ENCODE measurements around the gene CCDC9. TPM values are rescaled to one million over a fixed set of nuclear protein-coding genes. Genes with fewer than 3 reads are reported as not detected.
A peak's percentile ranks its signal among the peaks of the same experiment; 100 is the strongest.

The CCDC9 gene
- total and polyA plus RNA-seq, 5 donors, result 18.1 to 27.8 (median 24.3) TPM

GRCh38 chr19:47226426-47227351 is 29.6 kb upstream of the CCDC9 start:
- WGBS, result 5% methylated on average over 56 of the region's 56 CpGs
- Histone ChIP-seq H3K27me3 (ENCODE audit: control insufficient read depth, insufficient read depth) (no peaks in the 10 kb centered on the region), H3K9me3 (ENCODE audit: control insufficient read depth, low read length) (no peaks in the 10 kb centered on the region), H3K4me3 (ENCODE audit: low read length) (peak overlapping the region; percentile 71), H3K27ac (ENCODE audit: low read length) (peak overlapping the region; percentile 95), H3K4me1 (ENCODE audit: control insufficient read depth, insufficient read depth, low read length) (peaks cover 8% of the 10 kb centered on the region)
- DNase-seq, result peak; percentile 90 to 94 (median 93)
- ATAC-seq, result peak; percentile 73 to 80
- intact Hi-C loops (cut with DNase I), result no loop called here

GRCh38 chr19:47227352-47228167 is 28.8 kb upstream of the CCDC9 start:
- intact Hi-C loops (cut with DNase I), result no loop called here
- Histone ChIP-seq H3K9me3 (ENCODE audit: control insufficient read depth, low read length) (no peaks in the 10 kb centered on the region), H3K27me3 (ENCODE audit: control insufficient read depth, insufficient read depth) (no peaks in the 10 kb centered on the region), H3K27ac (ENCODE audit: low read length) (peak overlapping the region; percentile 95), H3K4me3 (ENCODE audit: low read length) (peak overlapping the region; percentile 55), H3K4me1 (ENCODE audit: control insufficient read depth, insufficient read depth, low read length) (peaks cover 8% of the 10 kb centered on the region)
- peak; percentile 71 to 74 for ATAC-seq
- WGBS, result 1% methylated on average over 27 of the region's 27 CpGs
- peak; percentile 93 to 96 (median 95) for DNase-seq

- ATAC-seq, result peak in 1 of 2 donors; percentile 0
- no peaks in the 10 kb centered on the region for H3K27me3 ChIP-seq (ENCODE audit: control insufficient read depth, insufficient read depth)
- peaks cover 8% of the 10 kb centered on the region for H3K4me1 ChIP-seq (ENCODE audit: control insufficient read depth, insufficient read depth, low read length)
- peak in 2 of 3 donors; percentile 64 to 80 for DNase-seq
- H3K9me3 ChIP-seq (ENCODE audit: control insufficient read depth, low read length), result no peaks in the 10 kb centered on the region
- peak overlapping the region; percentile 55 for H3K4me3 ChIP-seq (ENCODE audit: low read length)
- intact Hi-C loops (cut with DNase I), result no loop called here
- H3K27ac ChIP-seq (ENCODE audit: low read length), result peak overlapping the region; percentile 95
- WGBS, result 3% methylated on average over 49 of the region's 50 CpGs
Observed at GRCh38 chr19:47228168-47228936, 28.0 kb upstream of the CCDC9 start.

- 15% methylated on average over 10 of the region's 10 CpGs for WGBS
- no peaks in the 10 kb centered on the region for H3K27me3 ChIP-seq (ENCODE audit: control insufficient read depth, insufficient read depth)
- DNase-seq, result no peak
- H3K4me1 ChIP-seq (ENCODE audit: control insufficient read depth, insufficient read depth, low read length), result peaks cover 8% of the 10 kb centered on the region
- no peak overlapping the region for H3K4me3 ChIP-seq (ENCODE audit: low read length)
- H3K9me3 ChIP-seq (ENCODE audit: control insufficient read depth, low read length), result no peaks in the 10 kb centered on the region
- peak overlapping the region; percentile 95 for H3K27ac ChIP-seq (ENCODE audit: low read length)
- no peak for ATAC-seq
- intact Hi-C loops (cut with DNase I), result no loop called here
Observed at GRCh38 chr19:47228937-47229675, 27.2 kb upstream of the CCDC9 start.

- intact Hi-C loops (cut with DNase I), result no loop called here
- Histone ChIP-seq H3K4me3 (ENCODE audit: low read length) (peak overlapping the region; percentile 89), H3K9me3 (ENCODE audit: control insufficient read depth, low read length) (no peaks in the 10 kb centered on the region), H3K27me3 (ENCODE audit: control insufficient read depth, insufficient read depth) (no peaks in the 10 kb centered on the region), H3K27ac (ENCODE audit: low read length) (peak overlapping the region; percentile 32), H3K4me1 (ENCODE audit: control insufficient read depth, insufficient read depth, low read length) (peaks cover 8% of the 10 kb centered on the region)
- no peak for ATAC-seq
- DNase-seq, result no peak
- 7% methylated on average over 9 of the region's 9 CpGs for WGBS
Observed at GRCh38 chr19:47229676-47230053, 26.7 kb upstream of the CCDC9 start.

GRCh38 chr19:47230054-47230920 is 26.0 kb upstream of the CCDC9 start:
- no peak for ATAC-seq
- Histone ChIP-seq H3K9me3 (ENCODE audit: control insufficient read depth, low read length) (no peaks in the 10 kb centered on the region), H3K4me3 (ENCODE audit: low read length) (peak overlapping the region; percentile 89), H3K27ac (ENCODE audit: low read length) (peak overlapping the region; percentile 32), H3K27me3 (ENCODE audit: control insufficient read depth, insufficient read depth) (no peaks in the 10 kb centered on the region), H3K4me1 (ENCODE audit: control insufficient read depth, insufficient read depth, low read length) (peaks cover 8% of the 10 kb centered on the region)
- intact Hi-C loops (cut with DNase I), result no loop called here
- 1% methylated on average over 83 of the region's 84 CpGs for WGBS
- peak; percentile 68 to 90 (median 88) for DNase-seq

- ATAC-seq, result no peak
- no peak for DNase-seq
- Histone ChIP-seq H3K27ac (ENCODE audit: low read length) (peak within 1 kb of the TSS; percentile 68), H3K27me3 (ENCODE audit: control insufficient read depth, insufficient read depth) (no peaks in the 10 kb centered on the region), H3K4me3 (ENCODE audit: low read length) (peak within 1 kb of the TSS; percentile 89), H3K9me3 (ENCODE audit: control insufficient read depth, low read length) (no peaks in the 10 kb centered on the region), H3K4me1 (ENCODE audit: control insufficient read depth, insufficient read depth, low read length) (peaks cover 6% of the 10 kb centered on the region)
- 0% methylated on average over 43 of the region's 43 CpGs for WGBS
- intact Hi-C loops (cut with DNase I), result no loop called here
Observed at GRCh38 chr19:47230921-47231214, 25.5 kb upstream of the CCDC9 start, which contains the start of gene BBC3. Gene BBC3 (minus strand): TSS chr19:47231199. CDS start chr19:47228431, 2,768 bp downstream.

- Histone ChIP-seq H3K27ac (ENCODE audit: low read length) (peak overlapping the region; percentile 68), H3K27me3 (ENCODE audit: control insufficient read depth, insufficient read depth) (no peaks in the 10 kb centered on the region), H3K4me1 (ENCODE audit: control insufficient read depth, insufficient read depth, low read length) (peaks cover 6% of the 10 kb centered on the region), H3K9me3 (ENCODE audit: control insufficient read depth, low read length) (no peaks in the 10 kb centered on the region), H3K4me3 (ENCODE audit: low read length) (peak overlapping the region; percentile 89)
- ATAC-seq (peak; percentile 47 to 56), DNase-seq (peak; percentile 89 to 97 (median 96))
- intact Hi-C loops (cut with DNase I), result no loop called here
- 8% methylated on average over 43 of the region's 51 CpGs for WGBS
Observed at GRCh38 chr19:47231215-47232054, 24.9 kb upstream of the CCDC9 start.
